Peyer's patch (tissue), 4 donors: ENCODE results near the gene CCDC90B.

ENCODE experiments used
- POLR2A ChIP-seq, 2 donors: fragments of 450-650 bp; IDR thresholded peaks; one replicate each; pipeline ENCODE4 v1.5.1; 2017; ENCODE audit warnings: antibody characterized with exemption in 2 of 2, mild to moderate bottlenecking in 2 of 2, moderate library complexity in 2 of 2
- TF ChIP-seq, protein P1 (sequence below), 6 experiments: fragments of 450-650 bp in 4 of 6; fragments of 200-600 bp in 2 of 6; sonication (generic) in 1 of 6; IDR thresholded peaks; one replicate each; pipeline ENCODE4 v1.5.1; 2017 to 2019; ENCODE audit warnings: antibody characterized with exemption in 6 of 6, mild to moderate bottlenecking in 3 of 6, moderate library complexity in 1 of 6

DNA sequence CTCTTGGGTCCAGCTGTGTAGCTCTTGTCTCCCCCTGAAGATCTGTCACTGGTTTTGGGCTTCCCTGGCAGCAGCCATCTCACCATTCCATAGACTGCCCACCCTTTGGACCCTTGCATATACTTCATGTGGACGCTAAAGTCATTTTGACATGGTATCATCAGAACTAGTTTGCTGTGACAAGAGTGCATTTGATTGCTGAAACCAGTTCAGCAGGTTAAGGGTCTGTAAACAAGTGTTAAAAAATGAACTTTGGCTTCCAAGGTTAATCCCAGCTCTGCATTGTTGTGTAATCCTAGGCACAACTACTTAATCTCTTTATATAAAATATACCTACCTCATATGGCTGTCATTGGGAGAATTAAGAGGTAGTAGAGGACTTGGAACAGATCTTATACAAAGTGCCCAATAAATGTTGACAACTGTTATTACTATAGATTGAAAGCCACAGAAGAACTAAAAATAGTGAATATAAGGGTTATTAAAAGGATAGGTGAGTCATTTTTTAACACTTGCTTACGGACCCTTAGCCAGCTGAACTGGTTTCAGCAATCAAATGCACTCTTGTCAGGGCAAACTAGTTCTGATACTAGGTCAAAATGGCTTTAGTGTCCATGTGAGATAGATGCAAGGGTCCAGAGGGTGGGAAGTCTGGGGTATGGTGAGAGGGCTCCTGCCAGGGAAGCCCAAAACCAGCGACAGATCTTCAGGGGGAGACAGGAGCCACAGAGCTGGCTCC, 29.4 kb downstream of the CCDC90B start:
- TF ChIP-seq, protein P1, sequence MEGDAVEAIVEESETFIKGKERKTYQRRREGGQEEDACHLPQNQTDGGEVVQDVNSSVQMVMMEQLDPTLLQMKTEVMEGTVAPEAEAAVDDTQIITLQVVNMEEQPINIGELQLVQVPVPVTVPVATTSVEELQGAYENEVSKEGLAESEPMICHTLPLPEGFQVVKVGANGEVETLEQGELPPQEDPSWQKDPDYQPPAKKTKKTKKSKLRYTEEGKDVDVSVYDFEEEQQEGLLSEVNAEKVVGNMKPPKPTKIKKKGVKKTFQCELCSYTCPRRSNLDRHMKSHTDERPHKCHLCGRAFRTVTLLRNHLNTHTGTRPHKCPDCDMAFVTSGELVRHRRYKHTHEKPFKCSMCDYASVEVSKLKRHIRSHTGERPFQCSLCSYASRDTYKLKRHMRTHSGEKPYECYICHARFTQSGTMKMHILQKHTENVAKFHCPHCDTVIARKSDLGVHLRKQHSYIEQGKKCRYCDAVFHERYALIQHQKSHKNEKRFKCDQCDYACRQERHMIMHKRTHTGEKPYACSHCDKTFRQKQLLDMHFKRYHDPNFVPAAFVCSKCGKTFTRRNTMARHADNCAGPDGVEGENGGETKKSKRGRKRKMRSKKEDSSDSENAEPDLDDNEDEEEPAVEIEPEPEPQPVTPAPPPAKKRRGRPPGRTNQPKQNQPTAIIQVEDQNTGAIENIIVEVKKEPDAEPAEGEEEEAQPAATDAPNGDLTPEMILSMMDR (IDR thresholded peaks at IDR 0.05), result no peak
- TF ChIP-seq POLR2A (IDR thresholded peaks at IDR 0.05), result no peak
